HS-27A (cell line): ENCODE measurements around the gene RAB33B.
"Not testable (repeated sequence)": the region's sequence is repeated elsewhere in the genome, so short reads cannot be mapped to it uniquely, and the experiment has no call there.

Experiments
- DNase-seq: peaks from one replicate; pipeline ENCODE4 v3.0.0-alpha.2; 2012; ENCODE audit warnings: low read depth, missing footprints

The RAB33B gene

DNA sequence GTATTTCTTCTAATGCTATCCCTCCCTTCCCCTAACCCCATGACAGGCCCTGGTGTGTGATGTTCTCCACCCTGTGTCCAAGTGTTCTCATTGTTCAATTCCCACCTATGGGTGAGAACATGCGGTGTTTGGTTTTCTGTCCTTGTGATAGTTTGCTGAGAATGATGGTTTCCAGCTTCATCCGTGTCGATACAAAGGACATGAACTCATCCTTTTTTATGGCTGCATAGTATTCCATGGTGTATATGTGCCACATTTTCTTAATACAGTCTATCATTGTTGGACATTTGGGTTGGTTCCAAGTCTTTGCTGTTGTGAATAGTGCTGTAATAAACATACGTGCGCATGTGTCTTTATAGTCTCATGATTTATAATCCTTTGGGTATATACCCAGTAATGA is 10.6 kb downstream of the RAB33B start:
- DNase-seq = not testable (repeated sequence)

DNA sequence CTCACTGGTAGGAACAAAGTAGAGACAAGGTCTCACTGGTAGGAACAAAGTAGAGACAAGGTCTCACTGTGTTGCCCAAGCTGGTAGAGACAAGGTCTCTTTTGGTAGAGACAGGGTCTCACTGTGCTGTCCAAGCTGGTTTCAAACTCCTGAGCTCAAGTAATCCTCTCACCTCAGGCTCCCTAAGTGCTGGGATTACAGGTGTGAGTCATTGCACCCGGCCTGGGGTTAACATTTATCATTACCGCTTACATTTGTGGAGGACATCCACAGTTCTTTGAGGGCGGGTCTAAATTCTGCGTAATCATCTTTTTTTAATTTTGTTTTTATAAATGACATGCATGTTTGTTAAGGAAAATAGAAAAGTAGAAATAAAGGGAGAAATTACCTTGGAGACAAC is 12.0 kb downstream of the RAB33B start:
- DNase-seq = no peak

DNA sequence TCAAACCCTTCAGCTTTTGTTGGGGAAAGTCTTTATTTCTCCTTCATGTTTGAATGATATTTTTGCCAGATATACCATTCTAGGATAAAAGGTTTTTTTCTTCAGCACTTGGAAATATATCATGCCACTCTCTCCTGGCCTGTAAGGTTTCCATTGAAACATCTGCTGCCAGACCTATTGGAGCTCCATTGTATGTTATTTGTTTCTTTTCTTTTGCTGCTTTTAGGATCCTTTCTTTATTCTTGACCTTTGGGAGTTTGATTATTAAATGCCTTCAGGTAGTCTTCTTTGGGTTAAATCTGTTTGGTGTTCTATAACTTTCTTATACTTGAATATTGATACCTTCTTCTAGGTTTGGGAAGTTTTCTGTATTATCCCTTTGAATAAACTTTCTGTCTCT is 14.8 kb downstream of the RAB33B start:
- DNase-seq = not testable (repeated sequence)

GRCh38 chr4:139469216-139469615 is 15.3 kb downstream of the RAB33B start:
- no peak for DNase-seq

GRCh38 chr4:139469869-139470268 is 15.9 kb downstream of the RAB33B start:
- no peak for DNase-seq

GRCh38 chr4:139470295-139470694 is 16.4 kb downstream of the RAB33B start:
- DNase-seq = no peak

- no peak for DNase-seq
Measured at GRCh38 chr4:139470997-139471665, 17.2 kb downstream of the RAB33B start.

DNA sequence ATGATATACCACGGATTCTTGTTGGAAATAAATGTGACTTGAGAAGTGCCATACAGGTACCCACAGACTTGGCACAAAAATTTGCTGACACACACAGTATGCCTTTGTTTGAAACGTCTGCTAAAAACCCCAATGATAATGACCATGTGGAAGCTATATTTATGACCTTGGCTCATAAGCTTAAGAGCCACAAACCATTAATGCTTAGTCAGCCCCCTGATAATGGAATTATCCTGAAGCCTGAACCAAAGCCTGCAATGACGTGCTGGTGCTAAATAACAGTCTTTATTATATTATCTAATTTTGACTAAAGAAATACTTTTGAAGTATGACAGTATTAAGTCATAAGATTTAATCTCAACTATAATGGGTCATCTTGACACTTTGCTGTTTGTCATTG is 18.9 kb downstream of the RAB33B start:
- no peak for DNase-seq

DNA sequence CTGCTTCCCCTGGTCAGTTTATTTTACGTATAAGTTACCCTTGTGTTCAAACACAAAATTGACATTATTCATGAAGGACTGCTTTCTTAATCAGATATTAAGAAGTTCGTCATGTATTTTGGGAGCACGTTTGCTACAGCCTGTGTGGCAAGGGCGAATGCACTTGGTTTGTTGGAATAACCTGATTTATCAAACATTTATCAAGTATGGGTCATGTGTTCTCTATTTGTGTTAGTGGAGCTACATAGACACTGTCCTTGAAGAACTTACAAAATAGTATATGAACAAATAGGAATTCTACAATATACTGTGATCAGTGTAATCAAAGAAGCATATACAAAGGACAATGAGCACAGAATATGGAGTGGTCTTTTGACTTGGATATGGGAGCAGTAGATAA is 22.4 kb downstream of the RAB33B start:
- DNase-seq = no peak

- no peak for DNase-seq
Measured at GRCh38 chr4:139481465-139481864, 27.5 kb downstream of the RAB33B start.

DNA sequence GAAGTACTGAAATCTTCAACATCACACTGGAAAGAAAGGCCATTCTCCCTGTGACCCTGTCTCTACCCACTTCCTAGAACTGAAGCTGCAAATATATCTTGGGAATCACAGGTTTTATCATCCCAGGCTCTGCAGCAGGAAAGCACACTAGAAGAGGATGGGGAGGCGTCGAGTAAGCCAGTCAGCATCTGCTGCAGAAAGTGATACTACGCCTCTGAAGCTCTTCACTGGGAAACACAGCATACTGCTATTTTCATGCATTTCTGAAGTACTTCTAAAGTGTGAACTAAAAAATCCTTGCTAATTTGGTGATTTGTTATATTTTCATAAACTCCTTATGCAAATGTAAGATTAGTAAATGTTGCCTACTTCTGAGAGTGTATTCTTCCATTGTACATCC is 29.1 kb downstream of the RAB33B start:
- DNase-seq = no peak

GRCh38 chr4:139484783-139485311 is 30.9 kb downstream of the RAB33B start:
- no peak for DNase-seq

- no peak for DNase-seq
Measured at GRCh38 chr4:139488442-139488841, 34.5 kb downstream of the RAB33B start.

- no peak for DNase-seq
Measured at GRCh38 chr4:139489638-139490037, 35.7 kb downstream of the RAB33B start.

DNA sequence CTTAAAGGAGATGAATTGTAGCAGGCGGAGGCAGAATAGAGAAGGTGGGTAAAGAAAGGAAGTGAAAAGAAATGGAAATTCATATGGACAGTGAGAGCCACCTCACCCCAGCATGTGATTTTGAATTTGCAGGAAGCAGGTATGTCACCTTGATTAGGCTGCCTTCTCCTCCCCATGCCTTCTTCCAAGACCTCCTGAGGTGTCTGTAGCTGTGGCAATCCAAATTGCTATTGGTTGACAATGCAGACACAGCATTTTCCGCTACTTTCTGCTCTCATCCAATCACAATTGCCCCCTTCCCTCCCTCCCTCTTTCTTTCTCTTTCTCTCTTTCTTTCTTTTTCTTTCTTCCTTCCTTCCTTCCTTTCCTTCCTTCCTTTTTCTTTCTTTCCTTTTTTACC is 38.5 kb downstream of the RAB33B start:
- DNase-seq = no peak

DNA sequence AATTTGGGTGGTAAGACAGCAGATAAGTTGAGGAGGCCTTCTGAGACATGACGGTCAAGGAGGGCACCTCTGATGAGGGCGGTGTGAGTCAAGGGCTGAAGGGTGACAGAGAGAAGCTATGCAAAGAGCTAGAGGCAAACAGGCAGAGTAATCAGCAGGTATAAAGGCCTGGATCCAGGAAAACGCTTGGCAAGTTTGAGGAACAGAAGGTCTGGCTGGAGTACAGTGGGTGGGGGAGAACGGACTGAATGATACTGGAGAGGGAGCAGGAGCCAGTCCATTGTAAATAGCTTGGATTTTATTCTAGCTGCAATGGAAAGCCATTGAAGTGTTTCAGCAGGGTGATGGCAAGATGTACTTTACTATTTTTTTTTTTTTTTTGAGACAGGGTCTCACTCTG is 39.3 kb downstream of the RAB33B start:
- DNase-seq = no peak

DNA sequence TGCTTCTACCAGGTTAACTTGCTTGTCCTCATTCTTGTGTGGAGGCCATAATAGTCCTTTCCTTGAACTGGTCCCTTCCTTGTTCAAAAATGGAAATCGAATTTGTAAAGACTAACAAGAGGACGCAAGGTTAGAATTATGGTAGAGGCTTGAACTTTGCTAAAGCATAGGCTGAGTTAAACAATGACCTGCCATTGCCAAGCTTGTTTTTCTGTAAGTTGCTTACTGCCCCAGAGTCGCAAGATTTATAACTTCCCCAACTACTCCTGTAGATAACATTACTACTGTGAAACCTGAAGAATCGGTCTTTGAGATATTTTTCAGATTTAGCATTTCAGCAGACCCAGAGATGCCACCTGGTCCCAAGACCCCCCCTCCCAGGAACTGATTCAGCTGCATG is 45.3 kb downstream of the RAB33B start:
- DNase-seq = no peak

DNA sequence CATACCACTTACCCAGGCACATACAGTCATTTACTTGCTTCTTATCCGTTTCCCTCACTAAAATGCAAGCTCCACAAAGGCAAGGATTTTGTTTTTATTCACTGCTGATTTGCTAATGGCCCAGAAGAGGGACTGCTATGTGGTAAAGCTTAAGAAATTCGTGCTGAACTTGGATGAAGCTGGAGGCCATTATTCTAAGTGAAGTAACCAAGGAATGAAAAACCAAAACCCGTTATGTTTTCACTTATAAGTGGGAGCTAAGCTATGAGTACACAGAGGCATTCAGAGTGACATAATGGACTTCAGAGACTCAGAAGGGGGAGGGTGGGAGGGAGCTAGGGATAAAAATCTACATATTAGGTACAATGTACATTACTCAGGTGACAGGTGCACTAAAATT is 47.2 kb downstream of the RAB33B start:
- no peak for DNase-seq

DNA sequence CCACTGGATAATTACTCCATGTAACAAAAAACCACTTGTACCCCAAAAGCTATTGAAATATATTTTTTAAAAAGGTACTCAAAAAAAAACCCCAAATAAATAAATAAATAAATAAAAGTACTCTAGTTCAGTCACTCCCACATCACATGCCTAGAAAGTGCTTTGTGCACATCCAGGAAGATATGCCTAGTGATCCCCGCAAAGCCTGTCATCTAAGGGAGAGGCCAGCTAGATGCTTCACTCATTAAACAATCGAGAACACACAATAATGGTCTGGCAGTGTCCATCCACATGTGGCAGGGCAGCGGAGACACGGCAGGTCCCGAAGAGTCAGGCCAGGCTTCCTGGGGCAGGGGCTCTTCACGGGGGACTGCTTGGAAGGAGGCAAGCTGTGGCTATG is 47.6 kb downstream of the RAB33B start:
- no peak for DNase-seq

DNA sequence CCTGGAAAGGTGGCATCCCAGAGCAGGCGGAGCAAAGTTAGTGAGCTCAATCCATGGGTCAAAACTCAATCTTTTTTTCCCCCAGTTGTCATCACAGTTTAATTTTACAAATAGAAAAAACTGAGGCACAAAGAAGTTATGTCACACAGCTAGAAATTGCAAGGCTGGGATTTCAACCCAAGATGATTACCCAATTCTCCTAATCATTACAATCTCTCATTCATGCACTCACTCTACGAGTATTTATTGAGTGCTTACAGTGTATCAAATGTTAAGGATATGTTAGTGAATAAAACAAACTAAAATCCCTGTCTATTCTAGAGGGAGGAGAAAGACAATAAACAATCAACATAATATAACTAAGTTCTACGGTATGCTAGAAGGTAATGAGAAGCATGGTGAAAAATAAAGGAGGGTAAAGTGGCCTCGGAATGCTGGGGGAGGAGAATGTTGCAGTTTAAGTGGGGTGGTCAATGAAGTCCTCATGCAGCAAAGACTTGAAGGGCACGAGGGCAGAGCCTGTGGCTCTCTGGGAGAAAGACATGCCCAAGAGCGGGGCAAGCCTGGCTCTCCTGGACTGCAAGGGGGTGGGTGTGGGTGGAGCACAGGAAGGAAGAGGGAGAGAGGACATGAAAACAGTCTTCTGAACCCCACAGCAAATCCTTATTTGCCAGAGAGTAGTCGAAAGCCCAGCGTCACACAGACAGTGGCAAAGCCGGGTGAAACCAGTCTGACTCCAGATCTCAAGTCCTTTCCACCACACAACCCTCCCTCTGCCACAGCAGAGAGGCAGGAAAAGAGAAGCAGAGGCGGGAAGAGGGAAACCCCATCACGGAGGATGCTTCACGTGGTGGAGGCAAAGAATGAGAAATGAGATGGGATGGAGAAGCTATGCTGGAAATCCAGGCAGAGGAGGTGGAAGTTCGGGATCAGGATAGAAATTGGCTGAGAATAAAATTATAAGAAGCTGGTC is 48.3 kb downstream of the RAB33B start:
- no peak for DNase-seq

DNA sequence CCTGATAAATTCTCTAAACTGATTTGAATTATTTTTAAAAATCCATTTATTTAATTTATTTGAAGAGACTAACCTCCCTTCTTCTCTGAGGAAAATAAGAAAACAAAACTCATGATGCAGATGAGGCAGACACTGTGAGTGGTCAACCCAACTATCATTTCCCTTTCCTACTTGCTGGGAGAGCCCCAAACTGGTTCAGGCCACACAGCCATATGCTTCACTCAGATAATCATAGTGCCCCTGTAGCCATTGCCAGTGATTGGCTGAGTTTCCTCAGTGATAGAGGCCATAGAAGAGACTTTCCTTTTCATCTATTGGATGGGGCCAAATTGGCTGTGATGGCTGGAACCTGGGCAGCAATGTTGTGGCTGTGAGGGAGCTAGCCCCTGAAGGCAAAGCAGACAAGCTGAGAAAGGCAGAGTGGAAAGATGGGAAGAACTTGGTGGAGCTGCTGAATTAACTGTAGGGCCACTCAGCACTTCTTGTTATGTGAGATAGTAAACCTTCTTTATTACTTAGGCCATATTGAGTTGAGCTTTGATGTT is 49.8 kb downstream of the RAB33B start:
- no peak for DNase-seq

GRCh38 chr4:139506774-139507173 is 52.9 kb downstream of the RAB33B start:
- DNase-seq = no peak
